SK-N-SH treated with all-trans-retinoic acid at 6 μM for 48 hours (cell line): ENCODE data around the gene CDC20.
"Not testable (repeated sequence)": the region's sequence is repeated elsewhere in the genome, so short reads cannot be mapped to it uniquely, and the experiment has no call there.

Experiments used
- ARNTL ChIP-seq: fragments of 450-650 bp; formaldehyde crosslinking; IDR thresholded peaks from 2 replicates; pipeline ENCODE4 v1.5.0; 2020; ENCODE audit warnings: low read depth, mild to moderate bottlenecking, moderate library complexity, borderline replicate concordance
- CREB5 ChIP-seq: fragments of 250-450 bp; sonication (Bioruptor Pico); IDR thresholded peaks from 2 replicates; pipeline ENCODE4 v1.5.1; 2020; ENCODE audit warnings: low read depth, mild to moderate bottlenecking, moderate library complexity
- ESRRG ChIP-seq: fragments of 250-450 bp; sonication (Bioruptor Pico); IDR thresholded peaks from 2 replicates; pipeline ENCODE4 v1.6.1; 2021; ENCODE audit warnings: mild to moderate bottlenecking
- PATZ1 ChIP-seq: fragments of 250-450 bp; sonication (Bioruptor Pico); IDR thresholded peaks from 2 replicates; pipeline ENCODE4 v1.8.0; 2020; ENCODE audit warnings: mild to moderate bottlenecking, moderate library complexity, borderline replicate concordance
- POU6F1 ChIP-seq: fragments of 250-450 bp; sonication (Bioruptor Pico); IDR thresholded peaks from 2 replicates; pipeline ENCODE4 v1.8.0; 2021; ENCODE audit warnings: low read depth, mild to moderate bottlenecking, moderate library complexity, borderline replicate concordance
- PPARA ChIP-seq: fragments of 250-450 bp; sonication (Bioruptor Pico); IDR thresholded peaks from 2 replicates; pipeline ENCODE4 v1.5.0; 2020; ENCODE audit warnings: mild to moderate bottlenecking, borderline replicate concordance
- RARB ChIP-seq: fragments of 250-450 bp; sonication (Bioruptor Pico); IDR thresholded peaks from 2 replicates; pipeline ENCODE4 v1.8.0; 2021; ENCODE audit warnings: mild to moderate bottlenecking, moderate library complexity
- ZC3H10 ChIP-seq: fragments of 250-450 bp; sonication (Bioruptor Pico); IDR thresholded peaks from 2 replicates; pipeline ENCODE4 v1.5.1; 2021; ENCODE audit warnings: mild to moderate bottlenecking, moderate library complexity
- ZFP3 ChIP-seq: fragments of 250-450 bp; sonication (Bioruptor Pico); IDR thresholded peaks from 2 replicates; pipeline ENCODE4 v1.5.0; 2020; ENCODE audit warnings: mild to moderate bottlenecking, moderate library complexity
- ZFP30 ChIP-seq: fragments of 450-650 bp; formaldehyde crosslinking; IDR thresholded peaks from 2 replicates; pipeline ENCODE4 v1.5.0; 2022; ENCODE audit warnings: mild to moderate bottlenecking, moderate library complexity
- ZNF70 ChIP-seq: fragments of 450-650 bp; formaldehyde crosslinking; IDR thresholded peaks from 2 replicates; pipeline ENCODE4 v1.5.0; 2020; ENCODE audit warnings: mild to moderate bottlenecking, moderate library complexity
- TF ChIP-seq, protein P1 (sequence below): fragments of 250-450 bp; sonication (Bioruptor Pico); IDR thresholded peaks from 2 replicates; pipeline ENCODE4 v1.5.0; 2020; ENCODE audit warnings: mild to moderate bottlenecking, moderate library complexity

DNA sequence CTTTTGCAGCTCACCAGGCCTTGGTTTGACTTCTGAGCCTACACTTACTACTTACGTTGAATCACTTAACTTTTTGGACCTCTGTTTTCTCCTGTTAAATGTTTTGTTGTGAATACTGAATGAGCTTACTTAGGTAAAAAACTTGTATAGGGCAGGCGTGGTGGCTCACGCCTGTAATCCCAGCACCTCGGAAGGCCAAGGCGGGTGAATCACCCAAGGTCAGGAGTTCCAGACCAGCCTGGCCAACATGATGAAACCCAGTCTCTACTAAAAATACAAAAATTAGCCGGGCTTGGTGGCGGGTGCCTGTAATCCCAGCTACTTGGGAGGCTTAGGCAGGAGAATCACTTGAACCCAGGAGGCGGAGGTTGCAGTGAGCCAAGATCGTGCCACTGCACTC lies 41.7 kb downstream of the CDC20 start:
- not testable (repeated sequence) for TF ChIP-seq RARB (CRISPR knock-in tag); ZFP30 (CRISPR knock-in tag); ZNF70 (CRISPR knock-in tag); PATZ1 (CRISPR knock-in tag); ZC3H10 (CRISPR knock-in tag); PPARA; CREB5 (CRISPR knock-in tag); ESRRG; ZFP3; ARNTL (CRISPR knock-in tag); POU6F1 (CRISPR knock-in tag)
- TF ChIP-seq, protein P1, sequence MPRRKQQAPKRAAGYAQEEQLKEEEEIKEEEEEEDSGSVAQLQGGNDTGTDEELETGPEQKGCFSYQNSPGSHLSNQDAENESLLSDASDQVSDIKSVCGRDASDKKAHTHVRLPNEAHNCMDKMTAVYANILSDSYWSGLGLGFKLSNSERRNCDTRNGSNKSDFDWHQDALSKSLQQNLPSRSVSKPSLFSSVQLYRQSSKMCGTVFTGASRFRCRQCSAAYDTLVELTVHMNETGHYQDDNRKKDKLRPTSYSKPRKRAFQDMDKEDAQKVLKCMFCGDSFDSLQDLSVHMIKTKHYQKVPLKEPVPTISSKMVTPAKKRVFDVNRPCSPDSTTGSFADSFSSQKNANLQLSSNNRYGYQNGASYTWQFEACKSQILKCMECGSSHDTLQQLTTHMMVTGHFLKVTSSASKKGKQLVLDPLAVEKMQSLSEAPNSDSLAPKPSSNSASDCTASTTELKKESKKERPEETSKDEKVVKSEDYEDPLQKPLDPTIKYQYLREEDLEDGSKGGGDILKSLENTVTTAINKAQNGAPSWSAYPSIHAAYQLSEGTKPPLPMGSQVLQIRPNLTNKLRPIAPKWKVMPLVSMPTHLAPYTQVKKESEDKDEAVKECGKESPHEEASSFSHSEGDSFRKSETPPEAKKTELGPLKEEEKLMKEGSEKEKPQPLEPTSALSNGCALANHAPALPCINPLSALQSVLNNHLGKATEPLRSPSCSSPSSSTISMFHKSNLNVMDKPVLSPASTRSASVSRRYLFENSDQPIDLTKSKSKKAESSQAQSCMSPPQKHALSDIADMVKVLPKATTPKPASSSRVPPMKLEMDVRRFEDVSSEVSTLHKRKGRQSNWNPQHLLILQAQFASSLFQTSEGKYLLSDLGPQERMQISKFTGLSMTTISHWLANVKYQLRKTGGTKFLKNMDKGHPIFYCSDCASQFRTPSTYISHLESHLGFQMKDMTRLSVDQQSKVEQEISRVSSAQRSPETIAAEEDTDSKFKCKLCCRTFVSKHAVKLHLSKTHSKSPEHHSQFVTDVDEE (CRISPR knock-in tag): not testable (repeated sequence)
